Measurements from ENCODE around the gene HARS2. TPM values are rescaled to one million over a fixed set of nuclear protein-coding genes. Genes with fewer than 3 reads are reported as not detected.
"Not testable (repeated sequence)": the region's sequence is repeated elsewhere in the genome, so short reads cannot be mapped to it uniquely, and the experiment has no call there.

HARS2 gene
- total RNA-seq, 4 donors from 2014 or later = 25.2 to 36.0 (median 27.0) TPM

- intact Hi-C loops (cut with DNase I; ENCODE audit: low total_unique reads) (loop anchor here (1.0 to 5.0 kb wide), 4 partner anchors 11 to 309 kb away; partner anchors contain the start of genes ANKHD1, WDR55 and ZMAT2), in situ Hi-C loops (cut with MboI; ENCODE audit: low sequenced_read_pairs in 4 of 4) (loop anchor here in 1 of 4 donors (25.0 kb wide), 1 partner anchor 851 kb away; no protein-coding TSS in a partner anchor)
- DNase-seq (peak; percentile 79 to 88), ATAC-seq (peak; percentile 92 to 95)
- Histone ChIP-seq H3K36me3 (peaks cover 0 to 2% of the 10 kb centered on the region in 2 donors), H3K4me1 (peaks cover 0 to 13% of the 10 kb centered on the region in 2 donors), H3K4me3 (peak overlapping the region; percentile 57 to 66 (median 62)), H3K9me3 (no peaks in the 10 kb centered on the region), H3K27ac (peak overlapping the region; percentile 82 to 91 (median 86)), H3K27me3 (no peaks in the 10 kb centered on the region)
- peak; percentile 56 to 63 for TF ChIP-seq POLR2A (IDR thresholded peaks at IDR 0.05)
- no peak for TF ChIP-seq CTCF (IDR thresholded peaks at IDR 0.05 in 4 of 5, conservative IDR thresholded peaks at IDR 0.05 in 1 of 5)
Observed at GRCh38 chr5:140710899-140711552, 19.8 kb downstream of the HARS2 start.

GRCh38 chr5:140711794-140712193 lies 20.5 kb downstream of the HARS2 start:
- Histone ChIP-seq H3K27me3 (no peaks in the 10 kb centered on the region), H3K36me3 (no peaks in the 10 kb centered on the region), H3K4me3 (peak overlapping the region in 2 of 4 donors; percentile 63 to 66), H3K27ac (peak overlapping the region in 3 of 4 donors; percentile 82 to 91 (median 88)), H3K9me3 (no peaks in the 10 kb centered on the region), H3K4me1 (peaks cover 0 to 7% of the 10 kb centered on the region in 2 donors)
- TF ChIP-seq POLR2A (IDR thresholded peaks at IDR 0.05) (no peak), CTCF (IDR thresholded peaks at IDR 0.05 in 4 of 5, conservative IDR thresholded peaks at IDR 0.05 in 1 of 5) (no peak)
- DNase-seq (no peak), ATAC-seq (no peak)
- intact Hi-C loops (cut with DNase I; ENCODE audit: low total_unique reads) = loop anchor here (1.0 to 5.0 kb wide), 4 partner anchors 11 to 309 kb away; partner anchors contain the start of genes ANKHD1, WDR55 and ZMAT2
- in situ Hi-C loops (cut with MboI; ENCODE audit: low sequenced_read_pairs in 4 of 4) = loop anchor here in 1 of 4 donors (25.0 kb wide), 1 partner anchor 851 kb away; no protein-coding TSS in a partner anchor

- DNase-seq = no peak
- Histone ChIP-seq H3K27me3 (no peaks in the 10 kb centered on the region), H3K27ac (no peak overlapping the region), H3K4me1 (peaks cover 0 to 7% of the 10 kb centered on the region in 2 donors), H3K36me3 (no peaks in the 10 kb centered on the region), H3K9me3 (no peaks in the 10 kb centered on the region), H3K4me3 (no peak overlapping the region)
- intact Hi-C loops (cut with DNase I; ENCODE audit: low total_unique reads) (loop anchor here (5.0 kb wide), 2 partner anchors 141 to 311 kb away; partner anchors contain the start of gene ANKHD1), in situ Hi-C loops (cut with MboI; ENCODE audit: low sequenced_read_pairs in 4 of 4) (loop anchor here in 1 of 4 donors (25.0 kb wide), 1 partner anchor 849 kb away; no protein-coding TSS in a partner anchor)
- no peak for ATAC-seq
- no peak for TF ChIP-seq POLR2A (IDR thresholded peaks at IDR 0.05)
- TF ChIP-seq CTCF (IDR thresholded peaks at IDR 0.05 in 4 of 5, conservative IDR thresholded peaks at IDR 0.05 in 1 of 5) = no peak
Observed at GRCh38 chr5:140713562-140714094, 22.4 kb downstream of the HARS2 start.

GRCh38 chr5:140716238-140716637 lies 25.0 kb downstream of the HARS2 start:
- H3K4me3 ChIP-seq; H3K27ac ChIP-seq; H3K4me1 ChIP-seq; H3K9me3 ChIP-seq; H3K27me3 ChIP-seq; H3K36me3 ChIP-seq; ATAC-seq; intact Hi-C loops (cut with DNase I; ENCODE audit: low total_unique reads); DNase-seq: not testable (repeated sequence)
- in situ Hi-C loops (cut with MboI; ENCODE audit: low sequenced_read_pairs in 4 of 4) = loop anchor here in 1 of 4 donors (25.0 kb wide), 1 partner anchor 846 kb away; no protein-coding TSS in a partner anchor

- Histone ChIP-seq H3K36me3 (no peaks in the 10 kb centered on the region), H3K27me3 (no peaks in the 10 kb centered on the region), H3K27ac (no peak overlapping the region), H3K4me1 (no peaks in the 10 kb centered on the region), H3K9me3 (no peaks in the 10 kb centered on the region), H3K4me3 (no peak overlapping the region)
- DNase-seq (no peak), ATAC-seq (no peak)
- in situ Hi-C loops (cut with MboI; ENCODE audit: low sequenced_read_pairs in 4 of 4) (loop anchor here in 1 of 4 donors (25.0 kb wide), 1 partner anchor 844 kb away; no protein-coding TSS in a partner anchor), intact Hi-C loops (cut with DNase I; ENCODE audit: low total_unique reads) (no loop called here)
- no peak for TF ChIP-seq CTCF (IDR thresholded peaks at IDR 0.05 in 4 of 5, conservative IDR thresholded peaks at IDR 0.05 in 1 of 5)
- no peak for TF ChIP-seq POLR2A (IDR thresholded peaks at IDR 0.05)
Observed at GRCh38 chr5:140718266-140718592, 27.0 kb downstream of the HARS2 start.

- H3K36me3 ChIP-seq; DNase-seq; H3K27ac ChIP-seq; intact Hi-C loops (cut with DNase I; ENCODE audit: low total_unique reads); H3K9me3 ChIP-seq; H3K4me1 ChIP-seq; H3K27me3 ChIP-seq; ATAC-seq; H3K4me3 ChIP-seq: not testable (repeated sequence)
- in situ Hi-C loops (cut with MboI; ENCODE audit: low sequenced_read_pairs in 4 of 4) = loop anchor here in 1 of 4 donors (25.0 kb wide), 1 partner anchor 842 kb away; no protein-coding TSS in a partner anchor
Observed at GRCh38 chr5:140720738-140721137, 29.5 kb downstream of the HARS2 start.

- H3K4me1 ChIP-seq; DNase-seq; intact Hi-C loops (cut with DNase I; ENCODE audit: low total_unique reads); H3K9me3 ChIP-seq; H3K27ac ChIP-seq; H3K27me3 ChIP-seq; H3K36me3 ChIP-seq; H3K4me3 ChIP-seq; ATAC-seq: not testable (repeated sequence)
- in situ Hi-C loops (cut with MboI; ENCODE audit: low sequenced_read_pairs in 4 of 4) = loop anchor here in 1 of 4 donors (25.0 kb wide), 1 partner anchor 841 kb away; no protein-coding TSS in a partner anchor
Observed at GRCh38 chr5:140721395-140721794, 30.1 kb downstream of the HARS2 start.
